Stimulated activated naive CD8-positive, alpha-beta T cell treated with anti-CD3 and anti-CD28 coated beads, Interleukin-15, amount 100 ng/mL, for 72 hours (primary cell): Measurements from ENCODE around the gene PPP1R12B.
A peak's percentile ranks its signal among the peaks of the same experiment; 100 is the strongest.
"Not testable (repeated sequence)": the region's sequence is repeated elsewhere in the genome, so short reads cannot be mapped to it uniquely, and the experiment has no call there.

Experiments
- ATAC-seq: fragments of 150-1000 bp; cut with Tn5 transposase; 2 replicates; pipeline ENCODE4 v1.10.0; 2021; ENCODE audit warnings: mild to moderate bottlenecking, moderate library complexity
- DNase-seq, 2 donors: peaks; one replicate each; pipeline ENCODE4 v3.0.0; 2021 to 2022
- H3K27ac Mint-ChIP-seq, 2 donors: one replicate each; pipeline ENCODE4 v1.8.0; 2022; ENCODE audit warnings: mild to moderate bottlenecking in 2 of 2, mixed read lengths in 2 of 2, moderate library complexity in 2 of 2
- H3K27me3 Mint-ChIP-seq: one replicate; pipeline ENCODE4 v1.8.0; 2022; ENCODE audit warnings: mixed read lengths
- H3K4me1 Mint-ChIP-seq: one replicate; pipeline ENCODE4 v1.8.0; 2022; ENCODE audit warnings: mild to moderate bottlenecking, mixed read lengths
- H3K4me3 Mint-ChIP-seq, 2 donors: one replicate each; pipeline ENCODE4 v1.8.0; 2022; ENCODE audit warnings: mild to moderate bottlenecking in 2 of 2, mixed read lengths in 2 of 2, moderate library complexity in 1 of 2
- H3K9me3 Mint-ChIP-seq, 2 donors: one replicate each; pipeline ENCODE4 v1.8.0; 2022; ENCODE audit warnings: mixed read lengths in 2 of 2

Gene PPP1R12B

GRCh38 chr1:202320081-202320405 lies 28.5 kb upstream of the PPP1R12B start:
- DNase-seq (no peak), ATAC-seq (no peak)
- Mint-ChIP-seq H3K4me1 (peaks cover 10% of the 10 kb centered on the region), H3K27me3 (no peaks in the 10 kb centered on the region), H3K27ac (no peak overlapping the region), H3K9me3 (no peaks in the 10 kb centered on the region), H3K4me3 (no peak overlapping the region)

- Mint-ChIP-seq H3K4me1 (peaks cover 10% of the 10 kb centered on the region), H3K27ac (no peak overlapping the region), H3K4me3 (no peak overlapping the region), H3K9me3 (no peaks in the 10 kb centered on the region), H3K27me3 (no peaks in the 10 kb centered on the region)
- no peak for DNase-seq
- ATAC-seq: no peak
Observed at GRCh38 chr1:202323731-202324130, 24.8 kb upstream of the PPP1R12B start.

- H3K4me3 Mint-ChIP-seq: no peak overlapping the region
Observed at GRCh38 chr1:202324646-202325045, 23.9 kb upstream of the PPP1R12B start.

DNA sequence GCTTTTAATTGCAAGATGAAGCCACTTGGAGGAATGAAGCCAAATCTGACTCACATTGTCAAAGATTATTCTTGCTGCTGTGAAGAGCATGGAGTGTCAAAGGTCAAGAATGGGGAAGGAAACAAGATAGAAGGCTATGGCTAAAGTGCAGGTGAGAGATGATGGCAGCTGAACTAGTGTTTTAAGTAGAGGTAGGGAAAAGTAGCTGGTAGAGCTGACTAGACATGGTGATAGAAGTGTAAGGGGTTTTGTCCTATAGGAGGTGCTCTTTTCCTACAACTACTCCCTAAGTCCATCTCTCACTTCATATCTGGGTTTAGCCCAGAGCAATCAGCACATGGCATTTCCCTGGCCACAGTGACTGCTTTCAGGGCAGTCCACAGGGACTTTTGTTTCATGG lies 18.6 kb upstream of the PPP1R12B start:
- no peak for DNase-seq
- ATAC-seq: no peak
- H3K27ac Mint-ChIP-seq: no peak overlapping the region
- H3K27me3 Mint-ChIP-seq: no peaks in the 10 kb centered on the region
- no peaks in the 10 kb centered on the region for H3K9me3 Mint-ChIP-seq
- H3K4me1 Mint-ChIP-seq: no peaks in the 10 kb centered on the region
- H3K4me3 Mint-ChIP-seq: no peak overlapping the region

More at GRCh38 chr1:202324646-202325045, 23.9 kb upstream of the PPP1R12B start:
- H3K4me1 Mint-ChIP-seq: peaks cover 9% of the 10 kb centered on the region
- ATAC-seq (no peak), DNase-seq (no peak)
- H3K9me3 Mint-ChIP-seq: no peaks in the 10 kb centered on the region
- H3K27ac Mint-ChIP-seq: no peak overlapping the region
- H3K27me3 Mint-ChIP-seq: no peaks in the 10 kb centered on the region

- H3K4me3 Mint-ChIP-seq: no peak overlapping the region
- H3K27ac Mint-ChIP-seq: no peak overlapping the region
- no peak for DNase-seq
- ATAC-seq: no peak
- H3K9me3 Mint-ChIP-seq: no peaks in the 10 kb centered on the region
- H3K27me3 Mint-ChIP-seq: no peaks in the 10 kb centered on the region
- H3K4me1 Mint-ChIP-seq: no peaks in the 10 kb centered on the region
Observed at GRCh38 chr1:202333861-202334260, 14.6 kb upstream of the PPP1R12B start.

GRCh38 chr1:202343652-202344349 lies 4.7 kb upstream of the PPP1R12B start:
- DNase-seq: no peak
- Mint-ChIP-seq H3K27ac (peak overlapping the region in 1 of 2 donors; percentile 84), H3K4me3 (peak overlapping the region; percentile 69 to 74), H3K27me3 (no peaks in the 10 kb centered on the region), H3K9me3 (no peaks in the 10 kb centered on the region), H3K4me1 (peaks cover 41% of the 10 kb centered on the region)
- ATAC-seq: no peak

DNA sequence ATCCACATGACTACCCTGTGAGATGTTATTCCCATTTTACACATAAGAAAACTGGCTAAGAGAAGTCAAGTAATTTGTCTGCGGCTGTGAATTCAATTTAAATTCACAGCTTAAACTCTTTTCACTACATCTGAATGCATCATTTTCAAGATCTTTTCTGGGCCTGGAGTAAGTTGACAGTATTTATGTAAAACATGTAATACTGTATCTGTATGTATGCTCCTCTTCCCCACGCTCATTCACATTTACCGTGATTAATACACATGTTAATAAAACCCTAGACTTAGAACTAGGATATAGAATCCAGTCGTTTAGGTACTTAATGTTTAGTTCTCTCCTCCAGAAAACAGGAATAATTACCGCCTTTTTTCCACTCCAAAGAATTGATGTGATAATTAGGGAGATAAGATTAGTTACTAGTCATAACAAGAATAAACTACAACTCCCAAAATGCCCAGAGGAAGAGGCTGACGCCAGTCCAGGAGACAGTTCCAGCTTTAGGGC lies 442 bp upstream of the PPP1R12B start:
- no peaks in the 10 kb centered on the region for H3K27me3 Mint-ChIP-seq
- ATAC-seq: no peak
- peak overlapping the region; percentile 95 to 99 for H3K4me3 Mint-ChIP-seq
- H3K9me3 Mint-ChIP-seq: no peaks in the 10 kb centered on the region
- peak overlapping the region; percentile 95 to 99 for H3K27ac Mint-ChIP-seq
- no peak for DNase-seq
- peaks cover 37% of the 10 kb centered on the region for H3K4me1 Mint-ChIP-seq

DNA sequence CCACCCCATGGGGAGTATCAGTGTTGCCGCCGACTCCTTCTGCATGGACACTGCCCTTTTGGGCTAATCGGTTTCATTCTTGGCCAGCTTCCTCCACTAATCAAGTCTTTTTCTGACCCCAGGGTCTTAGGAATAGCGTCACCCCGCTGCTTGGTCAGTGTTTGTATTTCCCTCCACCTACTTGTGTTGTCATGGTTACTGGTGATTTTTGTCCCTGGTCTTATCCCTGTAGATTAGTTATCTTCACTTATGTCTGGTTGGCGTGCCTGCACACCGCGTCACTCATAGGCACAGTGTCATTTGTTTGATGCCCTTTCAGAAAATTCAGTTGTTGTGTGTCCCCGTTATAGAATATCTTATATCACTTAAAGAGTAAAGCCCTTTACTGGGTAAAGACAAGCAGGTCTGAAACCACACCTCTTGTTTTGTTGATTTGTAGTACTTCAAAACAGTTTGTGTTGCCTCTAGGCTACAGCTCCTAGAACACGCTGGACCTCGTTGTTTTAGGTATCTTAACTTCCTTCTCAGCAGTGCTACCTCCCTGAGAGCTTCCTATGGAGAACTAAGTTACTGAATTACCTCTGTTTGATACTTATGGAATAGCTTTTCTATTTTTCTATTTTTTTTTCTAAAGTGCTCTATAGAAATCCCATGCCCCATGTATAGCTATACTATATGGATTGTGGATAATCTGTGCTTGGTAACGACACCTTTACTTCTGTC lies 868 bp downstream of the PPP1R12B start:
- peak overlapping the region; percentile 95 to 99 for H3K27ac Mint-ChIP-seq
- H3K27me3 Mint-ChIP-seq: no peaks in the 10 kb centered on the region
- no peak for ATAC-seq
- H3K4me3 Mint-ChIP-seq: peak overlapping the region; percentile 95 to 99
- no peak for DNase-seq
- H3K9me3 Mint-ChIP-seq: no peaks in the 10 kb centered on the region
- peaks cover 38% of the 10 kb centered on the region for H3K4me1 Mint-ChIP-seq

DNA sequence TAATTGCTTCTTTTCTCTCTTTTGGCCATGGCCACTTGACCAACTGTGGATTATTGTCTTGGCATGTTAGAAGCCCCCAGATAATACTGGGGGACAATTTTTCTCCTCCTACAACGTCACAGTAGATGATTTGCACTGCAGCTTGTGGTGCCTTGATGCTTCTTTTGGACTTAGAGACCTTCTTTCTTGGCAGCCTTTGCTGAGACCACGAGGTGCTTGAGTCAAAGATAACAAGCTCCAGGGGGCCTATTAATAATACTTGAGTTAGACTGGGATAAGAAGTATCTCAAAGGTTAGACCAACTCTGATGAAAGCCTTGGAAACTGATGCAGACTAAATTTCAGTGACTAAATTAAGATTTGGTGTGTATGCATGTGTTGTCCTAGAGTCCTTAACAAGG lies 3.2 kb downstream of the PPP1R12B start:
- no peak for ATAC-seq
- Mint-ChIP-seq H3K27me3 (no peaks in the 10 kb centered on the region), H3K4me3 (no peak overlapping the region), H3K4me1 (peaks cover 38% of the 10 kb centered on the region), H3K9me3 (no peaks in the 10 kb centered on the region), H3K27ac (no peak overlapping the region)
- no peak for DNase-seq

- H3K4me3 Mint-ChIP-seq: not testable (repeated sequence)
Observed at GRCh38 chr1:202352583-202353197, 4.2 kb downstream of the PPP1R12B start.

DNA sequence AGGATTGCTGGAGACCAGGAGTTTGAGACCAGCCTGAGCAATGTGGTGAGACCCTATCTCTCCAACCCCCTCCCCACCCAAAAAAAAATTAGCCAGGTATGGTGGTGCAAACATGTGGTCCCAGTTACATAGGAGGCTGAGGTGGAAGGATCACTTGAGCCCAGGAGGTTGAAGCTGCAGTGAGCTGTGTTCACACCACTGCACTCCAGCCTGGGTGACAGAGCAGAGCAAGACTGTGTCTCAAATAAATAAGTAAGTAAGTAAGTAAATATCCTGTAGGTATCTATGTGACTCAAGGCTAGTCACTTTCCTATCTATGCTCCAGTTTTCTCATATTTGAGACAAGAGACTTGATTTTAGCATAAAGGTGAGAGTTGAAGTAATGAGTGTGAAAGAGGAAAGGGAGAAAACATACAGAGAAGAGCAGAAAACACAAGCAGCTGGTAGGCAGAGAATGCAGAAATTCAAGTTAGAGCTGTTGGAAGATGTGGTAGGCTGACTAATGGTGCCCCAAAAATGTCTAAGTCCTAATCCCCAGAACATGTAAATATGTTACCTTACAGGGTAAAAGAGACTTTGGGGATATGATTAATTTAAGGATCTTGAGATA lies 7.5 kb downstream of the PPP1R12B start:
- no peaks in the 10 kb centered on the region for H3K9me3 Mint-ChIP-seq
- no peak for DNase-seq
- H3K27me3 Mint-ChIP-seq: no peaks in the 10 kb centered on the region
- no peak overlapping the region for H3K27ac Mint-ChIP-seq
- H3K4me3 Mint-ChIP-seq: no peak overlapping the region
- ATAC-seq: no peak
- H3K4me1 Mint-ChIP-seq: peaks cover 12% of the 10 kb centered on the region

More at GRCh38 chr1:202352583-202353197, 4.2 kb downstream of the PPP1R12B start:
- not testable (repeated sequence) for H3K27me3 Mint-ChIP-seq, H3K27ac Mint-ChIP-seq, DNase-seq, H3K9me3 Mint-ChIP-seq, ATAC-seq
- peaks cover 34% of the 10 kb centered on the region for H3K4me1 Mint-ChIP-seq

DNA sequence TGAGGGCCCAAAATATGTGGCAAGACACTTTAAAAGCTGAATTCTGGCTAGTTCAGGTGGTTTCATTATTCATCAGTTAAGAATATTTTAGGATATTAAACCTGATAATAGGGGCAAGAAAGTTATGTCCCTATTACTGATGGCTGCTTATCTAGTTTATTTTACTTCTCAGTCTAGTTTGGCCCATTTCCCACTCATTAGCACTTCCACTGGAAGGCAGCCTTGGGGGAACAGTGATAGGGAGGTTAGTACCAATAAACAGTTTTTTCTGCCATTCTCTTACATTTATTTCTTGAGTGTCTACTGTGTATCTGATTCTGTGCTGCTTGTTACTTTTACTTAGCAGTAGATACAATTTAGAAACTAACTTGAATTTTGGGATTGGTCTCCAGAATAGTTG lies 9.0 kb downstream of the PPP1R12B start:
- Mint-ChIP-seq H3K9me3 (no peaks in the 10 kb centered on the region), H3K4me1 (peaks cover 12% of the 10 kb centered on the region), H3K4me3 (no peak overlapping the region), H3K27ac (no peak overlapping the region), H3K27me3 (no peaks in the 10 kb centered on the region)
- DNase-seq (no peak), ATAC-seq (no peak)

GRCh38 chr1:202361224-202361623 lies 12.7 kb downstream of the PPP1R12B start:
- Mint-ChIP-seq H3K9me3 (no peaks in the 10 kb centered on the region), H3K27ac (no peak overlapping the region), H3K4me3 (no peak overlapping the region), H3K27me3 (no peaks in the 10 kb centered on the region), H3K4me1 (no peaks in the 10 kb centered on the region)
- DNase-seq (no peak), ATAC-seq (no peak)

GRCh38 chr1:202361701-202362100 lies 13.2 kb downstream of the PPP1R12B start:
- DNase-seq: no peak
- ATAC-seq: no peak
- Mint-ChIP-seq H3K4me3 (no peak overlapping the region), H3K27ac (no peak overlapping the region), H3K4me1 (no peaks in the 10 kb centered on the region), H3K27me3 (no peaks in the 10 kb centered on the region), H3K9me3 (no peaks in the 10 kb centered on the region)

GRCh38 chr1:202362212-202362611 lies 13.7 kb downstream of the PPP1R12B start:
- H3K27me3 Mint-ChIP-seq: no peaks in the 10 kb centered on the region
- H3K4me1 Mint-ChIP-seq: no peaks in the 10 kb centered on the region
- H3K9me3 Mint-ChIP-seq: no peaks in the 10 kb centered on the region
- ATAC-seq (no peak), DNase-seq (no peak)
- H3K4me3 Mint-ChIP-seq: no peak overlapping the region
- H3K27ac Mint-ChIP-seq: no peak overlapping the region
